ENCODE results near the gene SLC35A1. TPM values are rescaled to one million over a fixed set of nuclear protein-coding genes. Genes with fewer than 3 reads are reported as not detected.

Gene SLC35A1, protein sequence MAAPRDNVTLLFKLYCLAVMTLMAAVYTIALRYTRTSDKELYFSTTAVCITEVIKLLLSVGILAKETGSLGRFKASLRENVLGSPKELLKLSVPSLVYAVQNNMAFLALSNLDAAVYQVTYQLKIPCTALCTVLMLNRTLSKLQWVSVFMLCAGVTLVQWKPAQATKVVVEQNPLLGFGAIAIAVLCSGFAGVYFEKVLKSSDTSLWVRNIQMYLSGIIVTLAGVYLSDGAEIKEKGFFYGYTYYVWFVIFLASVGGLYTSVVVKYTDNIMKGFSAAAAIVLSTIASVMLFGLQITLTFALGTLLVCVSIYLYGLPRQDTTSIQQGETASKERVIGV
- 13.0 and 14.0 TPM in 2 replicates for total RNA-seq

GRCh38 chr6:87472525-87473418 is at the start of gene SLC35A1:
Gene SLC35A1 (plus strand): TSS chr6:87472974. CDS start chr6:87473004, 30 bp downstream.

Other genes with a start within 250 kb of the SLC35A1 start
- gene SMIM8, start 150.4 kb upstream of the SLC35A1 start, total RNA-seq = 3.8 and 7.8 TPM in 2 replicates
- not detected in 2 replicates for gene GJB7, start 143.7 kb upstream of the SLC35A1 start, total RNA-seq
- gene C6orf163, start 128.2 kb upstream of the SLC35A1 start, total RNA-seq = 0.68 and 3.2 TPM in 2 replicates
- gene CFAP206, start 65.0 kb upstream of the SLC35A1 start, total RNA-seq = under 0.01 TPM in 1 of 2 replicates, not detected in the other
- gene RARS2, start 117.0 kb downstream of the SLC35A1 start, total RNA-seq = 32.1 and 32.3 TPM in 2 replicates
- gene ORC3, start 117.2 kb downstream of the SLC35A1 start, total RNA-seq = 18.8 and 19.7 TPM in 2 replicates
- gene AKIRIN2, start 229.3 kb downstream of the SLC35A1 start, total RNA-seq = 41.7 and 63.4 TPM in 2 replicates